PC-9 (cell line): ENCODE results near the gene OSER1.

ENCODE experiments used
- CTCF ChIP-seq: fragments of 200-600 bp; sonication (generic); conservative IDR thresholded peaks from 2 replicates; pipeline ENCODE4 v1.6.1; 2017; ENCODE audit warnings: mixed run types, antibody characterized with exemption, mild to moderate bottlenecking, moderate library complexity
- EZH2 ChIP-seq: fragments of 200-600 bp; sonication (generic); IDR thresholded peaks from 2 replicates; pipeline ENCODE4 v1.8.0; 2017; ENCODE audit warnings: antibody characterized with exemption, low read depth

- TF ChIP-seq CTCF: no peak
- TF ChIP-seq EZH2: no peak
Measured at GRCh38 chr20:44159711-44160110, 50.9 kb downstream of the OSER1 start.
